Fibroblast of lung (primary cell): ENCODE data around the gene PFDN5.
"Not testable (repeated sequence)": the region's sequence is repeated elsewhere in the genome, so short reads cannot be mapped to it uniquely, and the experiment has no call there.

ENCODE experiments used
- CTCF ChIP-seq, 2 donors: IDR thresholded peaks in 1 of 2; conservative IDR thresholded peaks in 1 of 2; 1 replicate in 1 of 2; 2 replicates in 1 of 2; pipeline ENCODE4 v1.5.1; 2011 to 2012; ENCODE audit warnings: low read length in 2 of 2, control low read depth in 1 of 2, inconsistent platforms in 1 of 2, low read depth in 1 of 2, mild to moderate bottlenecking in 1 of 2
- EZH2 ChIP-seq: IDR thresholded peaks from 2 replicates; pipeline ENCODE4 v1.5.1; 2012; ENCODE audit warnings: low read length, control low read depth, mild to moderate bottlenecking; ENCODE audit errors: missing control alignments

GRCh38 chr12:53332339-53332738, 37.0 kb downstream of the PFDN5 start:
- not testable (repeated sequence) for TF ChIP-seq CTCF (conservative IDR thresholded peaks at IDR 0.05 in 1 of 2, IDR thresholded peaks at IDR 0.05 in 1 of 2; ENCODE audit: low read depth in 1 of 2, low read length in 2 of 2); EZH2
